ENCODE measurements around the gene INSYN2B. TPM values are rescaled to one million over a fixed set of nuclear protein-coding genes. Genes with fewer than 3 reads are reported as not detected.

Gene INSYN2B
- total RNA-seq, 1 experiment from 2014 or later = 0.19 TPM

- BruUV-seq (replicated peaks) = no TSS peak
- H3K36me3 Mint-ChIP-seq (ENCODE audit: insufficient read depth, unreplicated experiment) = no peaks in the 10 kb centered on the region
- TF ChIP-seq CTCF (IDR thresholded peaks at IDR 0.05; ENCODE audit: unreplicated experiment) = no peak
- POLR2A ChIA-PET = no interaction called here
- CTCF ChIA-PET = interaction anchor here (0.6 to 1.4 kb wide), 5 partner anchors 8 to 380 kb away, joined by 3 to 5 read pairs (median 3); no protein-coding TSS in a partner anchor
- H3K9me3 Mint-ChIP-seq (ENCODE audit: unreplicated experiment) = no peaks in the 10 kb centered on the region
- H3K4me3 Mint-ChIP-seq (ENCODE audit: unreplicated experiment) = no peak overlapping the region
- no peaks in the 10 kb centered on the region for H3K27me3 Mint-ChIP-seq (ENCODE audit: insufficient read depth, unreplicated experiment)
- DNase-seq (ENCODE audit: unreplicated experiment) = no peak
- intact Hi-C loops (cut with micrococcal nuclease) = no loop called here
- H3K27ac Mint-ChIP-seq (ENCODE audit: low read depth, unreplicated experiment) = no peak overlapping the region
- peaks cover 16% of the 10 kb centered on the region for H3K4me1 Mint-ChIP-seq (ENCODE audit: insufficient read depth, unreplicated experiment)
These were observed 147.4 kb downstream of the INSYN2B start for GRCh38 chr5:169832845-169833244.

- no peak overlapping the region for H3K27ac Mint-ChIP-seq (ENCODE audit: low read depth, unreplicated experiment)
- ChIA-PET POLR2A (interaction anchor here (1.7 kb wide), 1 partner anchor 12 kb away, joined by 3 read pairs; no protein-coding TSS in a partner anchor), CTCF (interaction anchor here (0.8 to 1.4 kb wide), 2 partner anchors 9 to 131 kb away, joined by 3 read pairs; no protein-coding TSS in a partner anchor)
- H3K36me3 Mint-ChIP-seq (ENCODE audit: insufficient read depth, unreplicated experiment) = no peaks in the 10 kb centered on the region
- no TSS peak for BruUV-seq (replicated peaks)
- no peaks in the 10 kb centered on the region for H3K9me3 Mint-ChIP-seq (ENCODE audit: unreplicated experiment)
- no peaks in the 10 kb centered on the region for H3K27me3 Mint-ChIP-seq (ENCODE audit: insufficient read depth, unreplicated experiment)
- no peak for DNase-seq (ENCODE audit: unreplicated experiment)
- H3K4me1 Mint-ChIP-seq (ENCODE audit: insufficient read depth, unreplicated experiment) = peaks cover 16% of the 10 kb centered on the region
- intact Hi-C loops (cut with micrococcal nuclease) = no loop called here
- no peak overlapping the region for H3K4me3 Mint-ChIP-seq (ENCODE audit: unreplicated experiment)
- no peak for TF ChIP-seq CTCF (IDR thresholded peaks at IDR 0.05; ENCODE audit: unreplicated experiment)
These were observed 148.0 kb downstream of the INSYN2B start for GRCh38 chr5:169832304-169832703.

- ChIA-PET CTCF (no interaction called here), POLR2A (interaction anchor here (1.7 kb wide), 1 partner anchor 13 kb away, joined by 3 read pairs; no protein-coding TSS in a partner anchor)
- no peak for TF ChIP-seq CTCF (IDR thresholded peaks at IDR 0.05; ENCODE audit: unreplicated experiment)
- Mint-ChIP-seq H3K36me3 (ENCODE audit: insufficient read depth, unreplicated experiment) (no peaks in the 10 kb centered on the region), H3K27me3 (ENCODE audit: insufficient read depth, unreplicated experiment) (no peaks in the 10 kb centered on the region), H3K4me3 (ENCODE audit: unreplicated experiment) (no peak overlapping the region), H3K27ac (ENCODE audit: low read depth, unreplicated experiment) (peak overlapping the region; percentile 8), H3K9me3 (ENCODE audit: unreplicated experiment) (no peaks in the 10 kb centered on the region), H3K4me1 (ENCODE audit: insufficient read depth, unreplicated experiment) (peaks cover 16% of the 10 kb centered on the region)
- BruUV-seq (replicated peaks) = no TSS peak
- intact Hi-C loops (cut with micrococcal nuclease) = no loop called here
- DNase-seq (ENCODE audit: unreplicated experiment) = peak; percentile 64
These were observed 149.0 kb downstream of the INSYN2B start for GRCh38 chr5:169831331-169831730.

GRCh38 chr5:169828385-169828784 is 151.9 kb downstream of the INSYN2B start:
- intact Hi-C loops (cut with micrococcal nuclease) = no loop called here
- peaks cover 10% of the 10 kb centered on the region for H3K4me1 Mint-ChIP-seq (ENCODE audit: insufficient read depth, unreplicated experiment)
- no peaks in the 10 kb centered on the region for H3K27me3 Mint-ChIP-seq (ENCODE audit: insufficient read depth, unreplicated experiment)
- H3K4me3 Mint-ChIP-seq (ENCODE audit: unreplicated experiment) = no peak overlapping the region
- ChIA-PET POLR2A (interaction anchor here (0.7 kb wide), 1 partner anchor 128 kb away, joined by 3 read pairs; no protein-coding TSS in a partner anchor), CTCF (interaction anchor here (0.5 to 1.9 kb wide), 4 partner anchors 9 to 1148 kb away, joined by 3 to 9 read pairs (median 4); partner anchors contain the start of gene INSYN2B)
- BruUV-seq (replicated peaks) = no TSS peak
- DNase-seq (ENCODE audit: unreplicated experiment) = no peak
- H3K27ac Mint-ChIP-seq (ENCODE audit: low read depth, unreplicated experiment) = no peak overlapping the region
- no peak for TF ChIP-seq CTCF (IDR thresholded peaks at IDR 0.05; ENCODE audit: unreplicated experiment)
- no peaks in the 10 kb centered on the region for H3K36me3 Mint-ChIP-seq (ENCODE audit: insufficient read depth, unreplicated experiment)
- H3K9me3 Mint-ChIP-seq (ENCODE audit: unreplicated experiment) = peaks cover 8% of the 10 kb centered on the region

Measured in MCF 10A (cell line).